Endothelial cell of umbilical vein (primary cell): Measurements from ENCODE around the gene TM4SF20. TPM values are rescaled to one million over a fixed set of nuclear protein-coding genes. Genes with fewer than 3 reads are reported as not detected.

Experiments used
- BruUV-seq: library from RNA; stranded (reverse); fragments of 400-500 nt; replicated peaks from 2 replicates; lab custom pipeline; 2021; lab: Mats Ljungman, UMichigan
- CTCF ChIA-PET: fragments of 300-600, 350-600 bp; sonication (Branson Sonifier 250); formaldehyde crosslinking; loops from one replicate; lab custom pipeline; 2021; ENCODE audit warnings: antibody characterized with exemption, inconsistent platforms; lab: Charles Lee
- POLR2A ChIA-PET: fragments of 300-600, 350-600 bp; sonication (Branson Sonifier 250); formaldehyde crosslinking; loops from one replicate; lab custom pipeline; 2021; ENCODE audit warnings: antibody characterized with exemption, inconsistent platforms; lab: Charles Lee
- DNase-seq: peaks from one replicate; pipeline ENCODE4 v3.0.0-alpha.2; 2011; ENCODE audit warnings: low read depth, low spot score
- FAIRE-seq: peaks from 2 replicates; lab custom pipeline; 2011; peaks lifted over from hg19 to GRCh38; lab: Jason Lieb, UNC
- H2AFZ ChIP-seq: 2 replicates; pipeline ENCODE4 v1.6.0; 2012; ENCODE audit warnings: low read depth, low read length, control low read depth, inconsistent platforms
- H3K27ac ChIP-seq: 2 replicates; pipeline ENCODE4 v1.5.1; 2011; ENCODE audit warnings: low read depth, mild to moderate bottlenecking, control low read depth, low read length, moderate library complexity; ENCODE audit not compliant: insufficient read depth
- H3K27me3 ChIP-seq, 2 experiments: 2 replicates each; pipeline versions ENCODE4 v1.6.0 to v1.6.1; 2011; ENCODE audit warnings: low read length in 2 of 2, mixed read lengths in 1 of 2; ENCODE audit not compliant: control insufficient read depth in 2 of 2, insufficient read depth in 2 of 2
- H3K36me3 ChIP-seq, 2 experiments: 2 replicates in 1 of 2; 3 replicates in 1 of 2; pipeline ENCODE4 v1.5.1; 2011; ENCODE audit warnings: low read length in 2 of 2, mild to moderate bottlenecking in 1 of 2, moderate library complexity in 1 of 2; ENCODE audit not compliant: control insufficient read depth in 2 of 2, insufficient read depth in 2 of 2; ENCODE audit errors: extremely low read depth in 1 of 2
- H3K4me1 ChIP-seq: 3 replicates; pipeline ENCODE4 v1.5.1; 2011; ENCODE audit warnings: mild to moderate bottlenecking, low read length; ENCODE audit not compliant: control insufficient read depth, insufficient read depth; ENCODE audit errors: extremely low read depth
- H3K4me2 ChIP-seq: 2 replicates; pipeline ENCODE4 v1.6.1; 2011; ENCODE audit warnings: low read length, control low read depth, mixed read lengths; ENCODE audit not compliant: insufficient read depth
- H3K4me3 ChIP-seq, 3 experiments: fragments of 200-600 bp in 1 of 3; sonication (generic), shearing (Covaris generic) in 1 of 3; replicated peaks in 1 of 3; 2 replicates each; pipeline ENCODE4 v1.5.1; 2011 to 2016; ENCODE audit warnings: control low read depth in 3 of 3, low read length in 3 of 3, mild to moderate bottlenecking in 2 of 3, inconsistent platforms in 1 of 3, low read depth in 1 of 3, moderate library complexity in 1 of 3; ENCODE audit not compliant: insufficient read depth in 1 of 3
- H3K79me2 ChIP-seq: 2 replicates; pipeline ENCODE4 v1.6.0; 2012; ENCODE audit warnings: low read length, inconsistent platforms; ENCODE audit not compliant: control insufficient read depth, insufficient read depth
- H3K9ac ChIP-seq: replicated peaks from 2 replicates; pipeline ENCODE3; 2011; ENCODE audit warnings: low read length, control low read depth; ENCODE audit not compliant: insufficient read depth; ENCODE audit errors: extremely low read depth
- H3K9me1 ChIP-seq: replicated peaks from 3 replicates; pipeline ENCODE4 v1.6.0; 2011; ENCODE audit warnings: mild to moderate bottlenecking, low read length; ENCODE audit not compliant: control insufficient read depth, insufficient read depth; ENCODE audit errors: extremely low read depth
- H3K9me3 ChIP-seq: replicated peaks from 2 replicates; pipeline ENCODE4 v1.5.1; 2012; ENCODE audit warnings: low read length, inconsistent platforms; ENCODE audit not compliant: control insufficient read depth, insufficient read depth
- H4K20me1 ChIP-seq: replicated peaks from 2 replicates; pipeline ENCODE3; 2011; ENCODE audit warnings: mild to moderate bottlenecking, low read length; ENCODE audit not compliant: control insufficient read depth, insufficient read depth; ENCODE audit errors: extremely low read depth
- EZH2 ChIP-seq: IDR thresholded peaks from 2 replicates; pipeline ENCODE4 v1.6.1; 2012; ENCODE audit warnings: borderline replicate concordance, low read depth, mild to moderate bottlenecking, moderate library complexity, low read length, inconsistent platforms; ENCODE audit not compliant: severe bottlenecking
- FOS ChIP-seq: IDR thresholded peaks from 2 replicates; pipeline ENCODE4 v1.6.1; 2011; ENCODE audit warnings: mild to moderate bottlenecking, low read length, moderate library complexity, borderline replicate concordance; ENCODE audit not compliant: insufficient read depth
- GATA2 ChIP-seq: IDR thresholded peaks from 2 replicates; pipeline ENCODE4 v1.7.0; 2011; ENCODE audit warnings: low read depth, mild to moderate bottlenecking, moderate library complexity, mixed read lengths, low read length; ENCODE audit not compliant: insufficient read length, insufficient read depth
- JUN ChIP-seq: IDR thresholded peaks from 2 replicates; pipeline ENCODE4 v1.6.1; 2011; ENCODE audit warnings: borderline replicate concordance, low read depth; ENCODE audit not compliant: insufficient read length, insufficient read depth
- MAX ChIP-seq: IDR thresholded peaks from 2 replicates; pipeline ENCODE4 v1.6.1; 2011; ENCODE audit not compliant: insufficient read depth, insufficient read length
- MYC ChIP-seq: IDR thresholded peaks from one replicate; pipeline ENCODE4 v1.6.1; 2011; ENCODE audit warnings: mild to moderate bottlenecking, low read depth, low read length
- POLR2A ChIP-seq: IDR thresholded peaks from 2 replicates; pipeline ENCODE4 v1.6.1; 2012; ENCODE audit warnings: low read depth, mild to moderate bottlenecking, control low read depth, low read length
- POLR2AphosphoS5 ChIP-seq: IDR thresholded peaks from 2 replicates; pipeline ENCODE4 v1.6.1; 2012; ENCODE audit warnings: low read depth, mild to moderate bottlenecking, control low read depth, low read length, moderate library complexity; ENCODE audit not compliant: insufficient read depth
- dilution Hi-C: fragments of 300-500 bp; cut with MboI; formaldehyde crosslinking; loops from one replicate; pipeline ENCODE4 v1.15.0; 2019; ENCODE audit warnings: low sequenced_read_pairs; ENCODE audit not compliant: extremely low pct_ligation_motif_present
- intact Hi-C: fragments of 100-400 bp; cut with micrococcal nuclease; formaldehyde crosslinking; loops from one replicate; pipeline ENCODE4 v1.10.0; 2022
- polyA plus RNA-seq, 4 experiments: library from polyadenylated mRNA; depleted of rRNA in 3 of 4; stranded (reverse) in 3 of 4; unstranded in 1 of 4; fragments of >200 nt; gene quantifications; 2 replicates each; pipeline versions ENCODE4 v1.2.1 to v1.2.3, GENCODE V29; 2011 to 2012; ENCODE audit warnings: missing spikeins in 1 of 4
- total RNA-seq: library from RNA; stranded (reverse); gene quantifications from 2 replicates; pipeline ENCODE4 v1.2.3, GENCODE V29; 2021
- TF ChIP-seq, protein P1 (sequence below), 2 donors: IDR thresholded peaks; 1 replicate in 1 of 2; 2 replicates in 1 of 2; pipeline ENCODE4 v1.5.1; 2011; ENCODE audit warnings: low read length in 2 of 2, mild to moderate bottlenecking in 2 of 2, moderate library complexity in 2 of 2, control low read depth in 1 of 2, inconsistent platforms in 1 of 2, low read depth in 1 of 2; ENCODE audit not compliant: insufficient read depth in 1 of 2; ENCODE audit errors: extremely low read depth in 1 of 2

The TM4SF20 gene
- total and polyA plus RNA-seq, 2 donors (not counting 3 experiments of a cell fraction or from before 2014, with no cell fraction given) = not detected

DNA sequence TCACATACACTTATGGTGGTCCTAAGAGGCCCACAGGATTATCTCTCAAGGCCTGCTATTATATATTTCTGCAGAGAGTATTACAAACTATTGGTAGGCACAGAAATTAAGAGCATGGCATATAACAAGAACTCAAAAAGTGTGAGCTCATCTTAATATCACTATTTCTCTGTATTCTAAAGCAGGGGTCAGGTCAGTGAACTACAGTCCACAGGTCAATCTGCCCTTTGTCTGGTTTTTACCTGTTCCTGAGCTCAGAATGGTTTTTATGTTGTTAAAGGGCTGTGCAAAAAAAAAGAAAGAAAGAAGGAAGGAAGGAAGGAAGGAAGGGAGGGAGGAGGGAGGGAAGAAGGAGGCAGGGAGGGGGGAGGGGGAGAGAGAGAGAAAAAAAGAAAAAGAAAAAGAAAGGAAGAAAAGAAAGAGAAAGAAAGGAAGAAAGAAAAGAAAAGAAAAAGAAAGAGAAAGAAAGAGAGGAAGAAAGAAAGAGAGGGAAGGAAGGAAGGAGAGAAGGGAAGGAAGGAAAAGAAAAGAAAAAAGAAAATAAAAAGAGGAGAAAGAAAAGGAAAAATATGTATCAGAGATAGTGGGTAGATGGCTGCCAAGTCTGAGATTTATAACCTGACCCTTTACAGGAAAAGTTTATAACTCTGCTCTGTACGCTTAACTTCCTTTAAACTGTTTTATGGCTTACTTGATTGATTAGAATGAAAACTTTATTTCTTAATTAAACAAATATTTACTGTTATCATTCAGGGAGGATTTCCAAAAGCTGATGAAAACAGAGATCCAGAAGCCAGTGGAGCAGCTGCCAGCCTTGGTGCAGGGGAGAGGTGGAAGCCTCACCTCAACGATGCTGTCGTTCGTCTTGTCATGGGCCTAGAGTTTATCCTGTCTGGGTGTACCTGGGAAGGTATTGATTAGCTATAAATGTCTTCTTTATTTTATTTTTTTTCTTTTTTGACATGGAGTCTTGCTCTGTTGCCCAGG lies 19.9 kb upstream of the TM4SF20 start:
- Histone ChIP-seq H3K9ac (no peak overlapping the region), H3K9me1 (no peaks in the 10 kb centered on the region), H3K4me3 (no peak overlapping the region), H3K27me3 (no peaks in the 10 kb centered on the region), H3K9me3 (no peaks in the 10 kb centered on the region), H2AFZ (no peak overlapping the region), H3K79me2 (no peaks in the 10 kb centered on the region), H3K4me1 (no peaks in the 10 kb centered on the region), H4K20me1 (no peaks in the 10 kb centered on the region), H3K4me2 (no peak overlapping the region), H3K36me3 (no peaks in the 10 kb centered on the region), H3K27ac (no peak overlapping the region)
- no TSS peak for BruUV-seq
- CTCF ChIA-PET = interaction anchor here (0.6 to 1.5 kb wide), 2 partner anchors 10 to 106 kb away, joined by 4 read pairs; no protein-coding TSS in a partner anchor
- FAIRE-seq (no peak), DNase-seq (no peak)
- intact Hi-C loops (no loop called here), dilution Hi-C loops (no loop called here)
- TF ChIP-seq MAX (no peak), JUN (no peak), EZH2 (no peak), MYC (no peak), POLR2AphosphoS5 (no peak), POLR2A (no peak), FOS (no peak), GATA2 (no peak)
- TF ChIP-seq, protein P1, sequence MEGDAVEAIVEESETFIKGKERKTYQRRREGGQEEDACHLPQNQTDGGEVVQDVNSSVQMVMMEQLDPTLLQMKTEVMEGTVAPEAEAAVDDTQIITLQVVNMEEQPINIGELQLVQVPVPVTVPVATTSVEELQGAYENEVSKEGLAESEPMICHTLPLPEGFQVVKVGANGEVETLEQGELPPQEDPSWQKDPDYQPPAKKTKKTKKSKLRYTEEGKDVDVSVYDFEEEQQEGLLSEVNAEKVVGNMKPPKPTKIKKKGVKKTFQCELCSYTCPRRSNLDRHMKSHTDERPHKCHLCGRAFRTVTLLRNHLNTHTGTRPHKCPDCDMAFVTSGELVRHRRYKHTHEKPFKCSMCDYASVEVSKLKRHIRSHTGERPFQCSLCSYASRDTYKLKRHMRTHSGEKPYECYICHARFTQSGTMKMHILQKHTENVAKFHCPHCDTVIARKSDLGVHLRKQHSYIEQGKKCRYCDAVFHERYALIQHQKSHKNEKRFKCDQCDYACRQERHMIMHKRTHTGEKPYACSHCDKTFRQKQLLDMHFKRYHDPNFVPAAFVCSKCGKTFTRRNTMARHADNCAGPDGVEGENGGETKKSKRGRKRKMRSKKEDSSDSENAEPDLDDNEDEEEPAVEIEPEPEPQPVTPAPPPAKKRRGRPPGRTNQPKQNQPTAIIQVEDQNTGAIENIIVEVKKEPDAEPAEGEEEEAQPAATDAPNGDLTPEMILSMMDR (IDR thresholded peaks at IDR 0.05; ENCODE audit: extremely low read depth in 1 of 2, insufficient read depth in 1 of 2, low read depth in 1 of 2, low read length in 2 of 2) = no peak
- POLR2A ChIA-PET = no interaction called here
